Stimulated activated CD4-positive, alpha-beta T cell treated with anti-CD3 and anti-CD28 coated beads, Interleukin-4, amount 100 ng/mL, for 1 hour (primary cell): ENCODE measurements around the gene SETDB1.
"Not testable (repeated sequence)": the region's sequence is repeated elsewhere in the genome, so short reads cannot be mapped to it uniquely, and the experiment has no call there.

Source experiments
- DNase-seq: peaks from one replicate; pipeline ENCODE4 v3.0.0-alpha.2; 2020

The SETDB1 gene

GRCh38 chr1:150926097-150926741 lies at the start of gene SETDB1:
Gene SETDB1 (plus strand): TSS chr1:150926363. CDS start chr1:150927715, 1,352 bp downstream.
- DNase-seq: peak; percentile 89

- not testable (repeated sequence) for DNase-seq
These were observed 47.2 kb upstream of the SETDB1 start for GRCh38 chr1:150878931-150879330.

- DNase-seq: no peak
These were observed 44.7 kb upstream of the SETDB1 start for GRCh38 chr1:150881331-150882070.

GRCh38 chr1:150883121-150883520 lies 43.0 kb upstream of the SETDB1 start:
- not testable (repeated sequence) for DNase-seq

- DNase-seq: no peak
These were observed 39.1 kb upstream of the SETDB1 start, which contains the start of gene CTXND2 for GRCh38 chr1:150887018-150887417. Gene CTXND2 (plus strand): TSS chr1:150887136. CDS start chr1:150912315, 25,179 bp downstream.

GRCh38 chr1:150888727-150889126 lies 37.4 kb upstream of the SETDB1 start:
- no peak for DNase-seq

- DNase-seq: no peak
These were observed 36.1 kb upstream of the SETDB1 start for GRCh38 chr1:150890033-150890416.

GRCh38 chr1:150893336-150893913 lies 32.7 kb upstream of the SETDB1 start:
- DNase-seq: no peak

- DNase-seq: no peak
These were observed 30.5 kb upstream of the SETDB1 start for GRCh38 chr1:150895618-150896017.

GRCh38 chr1:150899795-150900194 lies 26.4 kb upstream of the SETDB1 start:
- not testable (repeated sequence) for DNase-seq

- no peak for DNase-seq
These were observed 23.8 kb upstream of the SETDB1 start for GRCh38 chr1:150902346-150902745.

GRCh38 chr1:150902751-150903150 lies 23.4 kb upstream of the SETDB1 start:
- no peak for DNase-seq

GRCh38 chr1:150905301-150905700 lies 20.9 kb upstream of the SETDB1 start:
- DNase-seq: no peak

- no peak for DNase-seq
These were observed 19.8 kb upstream of the SETDB1 start for GRCh38 chr1:150906329-150906728.

GRCh38 chr1:150906813-150907212 lies 19.4 kb upstream of the SETDB1 start:
- DNase-seq: no peak

- no peak for DNase-seq
These were observed 16.5 kb upstream of the SETDB1 start for GRCh38 chr1:150909585-150910180.

GRCh38 chr1:150912623-150913022 lies 13.5 kb upstream of the SETDB1 start:
- no peak for DNase-seq

GRCh38 chr1:150917387-150917786 lies 8.8 kb upstream of the SETDB1 start:
- no peak for DNase-seq

GRCh38 chr1:150922519-150922975 lies 3.6 kb upstream of the SETDB1 start:
- DNase-seq: peak; percentile 71

GRCh38 chr1:150925080-150925479 lies 1.1 kb upstream of the SETDB1 start:
- DNase-seq: peak; percentile 5

GRCh38 chr1:150927624-150928023 lies 1.5 kb downstream of the SETDB1 start:
- no peak for DNase-seq

GRCh38 chr1:150928286-150928685 lies 2.1 kb downstream of the SETDB1 start:
- no peak for DNase-seq

GRCh38 chr1:150928775-150929174 lies 2.6 kb downstream of the SETDB1 start:
- not testable (repeated sequence) for DNase-seq
